HepG2 (cell line): ENCODE results near the gene LST1. TPM values are rescaled to one million over a fixed set of nuclear protein-coding genes. Genes with fewer than 3 reads are reported as not detected.

Experiments
- ADNP ChIP-seq: sonication (generic); formaldehyde crosslinking; IDR thresholded peaks from 2 replicates; pipeline ENCODE4 v1.4.0; 2020; ENCODE audit warnings: missing genetic modification reagents
- ARNT ChIP-seq: fragments of 450-650 bp; IDR thresholded peaks from 2 replicates; pipeline ENCODE4 v1.6.1; 2017
- CEBPB ChIP-seq: IDR thresholded peaks from 2 replicates; pipeline ENCODE4 v1.6.1; 2011; ENCODE audit warnings: low read depth, low read length, improper control_type of control experiment, borderline replicate concordance
- CREM ChIP-seq, 2 experiments: sonication (generic) in 1 of 2; formaldehyde crosslinking in 1 of 2; IDR thresholded peaks; 2 replicates each; pipeline versions ENCODE4 v1.4.0 to v1.6.1; 2016 to 2020; ENCODE audit warnings: antibody characterized with exemption in 1 of 2, mild to moderate bottlenecking in 1 of 2, missing genetic modification reagents in 1 of 2
- EZH2 ChIP-seq: conservative IDR thresholded peaks from 2 replicates; pipeline ENCODE4 v1.6.1; 2012; ENCODE audit warnings: mild to moderate bottlenecking, low read depth, low read length, moderate library complexity
- FOSL1 ChIP-seq: sonication (generic); formaldehyde crosslinking; IDR thresholded peaks from 2 replicates; pipeline ENCODE4 v1.9.0; 2021; ENCODE audit warnings: missing genetic modification reagents, borderline replicate concordance
- GATAD1 ChIP-seq: IDR thresholded peaks from 2 replicates; pipeline ENCODE4 v1.6.1; 2016; ENCODE audit warnings: missing genetic modification reagents, missing compliant biosample characterization
- NAIF1 ChIP-seq: sonication (generic); formaldehyde crosslinking; IDR thresholded peaks from 2 replicates; pipeline ENCODE4 v1.5.0; 2020; ENCODE audit warnings: mild to moderate bottlenecking, missing genetic modification reagents, borderline replicate concordance
- PAWR ChIP-seq: sonication (generic); formaldehyde crosslinking; IDR thresholded peaks from 2 replicates; pipeline ENCODE4 v1.4.0; 2020; ENCODE audit warnings: missing genetic modification reagents, mild to moderate bottlenecking, borderline replicate concordance
- ZNF205 ChIP-seq: IDR thresholded peaks from 2 replicates; pipeline ENCODE4 v1.6.1; 2018; ENCODE audit warnings: missing biosample characterization, missing genetic modification reagents
- ZNF30 ChIP-seq: sonication (generic); formaldehyde crosslinking; IDR thresholded peaks from 2 replicates; pipeline ENCODE4 v1.5.0; 2020; ENCODE audit warnings: mild to moderate bottlenecking, missing genetic modification reagents
- ZNF432 ChIP-seq: sonication (generic); formaldehyde crosslinking; IDR thresholded peaks from 2 replicates; pipeline ENCODE4 v1.5.0; 2020; ENCODE audit warnings: missing genetic modification reagents, mild to moderate bottlenecking, borderline replicate concordance
- ZNF614 ChIP-seq: IDR thresholded peaks from 2 replicates; pipeline ENCODE4 v1.6.1; 2018; ENCODE audit warnings: missing biosample characterization, missing genetic modification reagents, inconsistent platforms, borderline replicate concordance
- ZSCAN21 ChIP-seq: sonication (generic); formaldehyde crosslinking; IDR thresholded peaks from 2 replicates; pipeline ENCODE4 v1.8.0; 2022; ENCODE audit warnings: mild to moderate bottlenecking, missing genetic modification reagents, moderate library complexity, borderline replicate concordance
- polyA plus RNA-seq, 8 experiments: library from polyadenylated mRNA; depleted of rRNA in 3 of 8; stranded (reverse) in 7 of 8; unstranded in 1 of 8; fragments of >200 nt; fragmentation: Illumina TruSeq in 4 of 8; extraction: Trizol in 4 of 8; gene quantifications; 2 replicates each; pipeline versions ENCODE4 v1.2.1 to v1.2.3, GENCODE V29; 2011 to 2016; ENCODE audit warnings: low read depth in 4 of 8, missing spikeins in 1 of 8, mixed read lengths in 1 of 8; ENCODE audit not compliant: insufficient read depth in 1 of 8
- total RNA-seq, 5 experiments: library from RNA; depleted of rRNA; stranded (reverse); fragments of >200 nt; fragmentation: Illumina TruSeq; extraction: Trizol; gene quantifications; 2 replicates each; pipeline ENCODE4 v1.2.3, GENCODE V29; 2016; ENCODE audit warnings: low read depth in 1 of 5
- TF ChIP-seq, protein P1 (sequence below): sonication (generic); formaldehyde crosslinking; conservative IDR thresholded peaks from 2 replicates; pipeline ENCODE4 v1.4.0; 2020; ENCODE audit warnings: missing genetic modification reagents
- TF ChIP-seq, protein P2 (sequence below), 2 experiments: fragments of 450-650 bp in 1 of 2; sonication (generic) in 1 of 2; formaldehyde crosslinking in 1 of 2; IDR thresholded peaks; 2 replicates each; pipeline versions ENCODE4 v1.6.1 to v1.8.0; 2016 to 2022; ENCODE audit warnings: antibody characterized with exemption in 1 of 2, mild to moderate bottlenecking in 1 of 2, missing genetic modification reagents in 1 of 2
- TF ChIP-seq, protein P3 (sequence below): sonication (generic); formaldehyde crosslinking; IDR thresholded peaks from 2 replicates; pipeline ENCODE4 v1.4.0; 2020; ENCODE audit warnings: missing genetic modification reagents

The LST1 gene
- total and polyA plus RNA-seq, 2 of the 13 experiments (the other 11 are each of a cell fraction or from before 2014, with no cell fraction given), result not detected

DNA sequence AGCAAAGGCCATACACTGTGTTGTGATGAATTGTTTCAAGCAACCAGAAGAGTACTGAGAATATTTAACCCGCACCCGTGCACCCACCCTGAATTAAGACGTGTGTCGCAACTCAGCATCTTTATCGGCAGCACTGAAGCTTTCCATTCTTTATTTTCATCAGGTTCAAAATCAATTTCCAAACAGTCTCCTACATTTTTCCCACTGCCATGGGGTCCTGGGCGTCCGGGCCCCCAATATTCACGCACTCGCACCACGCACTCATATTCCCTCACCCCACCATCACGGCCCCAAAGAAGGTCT, 5.7 kb upstream of the LST1 start (continued):
- TF ChIP-seq, protein P1, sequence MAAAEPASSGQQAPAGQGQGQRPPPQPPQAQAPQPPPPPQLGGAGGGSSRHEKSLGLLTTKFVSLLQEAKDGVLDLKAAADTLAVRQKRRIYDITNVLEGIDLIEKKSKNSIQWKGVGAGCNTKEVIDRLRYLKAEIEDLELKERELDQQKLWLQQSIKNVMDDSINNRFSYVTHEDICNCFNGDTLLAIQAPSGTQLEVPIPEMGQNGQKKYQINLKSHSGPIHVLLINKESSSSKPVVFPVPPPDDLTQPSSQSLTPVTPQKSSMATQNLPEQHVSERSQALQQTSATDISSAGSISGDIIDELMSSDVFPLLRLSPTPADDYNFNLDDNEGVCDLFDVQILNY (CRISPR knock-in tag), result no peak
- TF ChIP-seq ZNF205, result no peak
- no peak for TF ChIP-seq CREM (IDR thresholded peaks at IDR 0.05)
- no peak for TF ChIP-seq CREM (CRISPR knock-in tag; IDR thresholded peaks at IDR 0.05)
- TF ChIP-seq ARNT, result no peak
- 0 out of 2 replicates have a peak, but pooled peaks have one; percentile 7 for TF ChIP-seq NAIF1 (CRISPR knock-in tag)
- TF ChIP-seq ZNF432 (CRISPR knock-in tag), result no peak
- TF ChIP-seq ZSCAN21 (CRISPR knock-in tag), result no peak
- TF ChIP-seq ADNP (CRISPR knock-in tag), result no peak
- TF ChIP-seq GATAD1 (CRISPR knock-in tag), result no peak
- no peak for TF ChIP-seq FOSL1 (CRISPR knock-in tag)
- no peak for TF ChIP-seq ZNF30 (CRISPR knock-in tag)
- TF ChIP-seq, protein P2, sequence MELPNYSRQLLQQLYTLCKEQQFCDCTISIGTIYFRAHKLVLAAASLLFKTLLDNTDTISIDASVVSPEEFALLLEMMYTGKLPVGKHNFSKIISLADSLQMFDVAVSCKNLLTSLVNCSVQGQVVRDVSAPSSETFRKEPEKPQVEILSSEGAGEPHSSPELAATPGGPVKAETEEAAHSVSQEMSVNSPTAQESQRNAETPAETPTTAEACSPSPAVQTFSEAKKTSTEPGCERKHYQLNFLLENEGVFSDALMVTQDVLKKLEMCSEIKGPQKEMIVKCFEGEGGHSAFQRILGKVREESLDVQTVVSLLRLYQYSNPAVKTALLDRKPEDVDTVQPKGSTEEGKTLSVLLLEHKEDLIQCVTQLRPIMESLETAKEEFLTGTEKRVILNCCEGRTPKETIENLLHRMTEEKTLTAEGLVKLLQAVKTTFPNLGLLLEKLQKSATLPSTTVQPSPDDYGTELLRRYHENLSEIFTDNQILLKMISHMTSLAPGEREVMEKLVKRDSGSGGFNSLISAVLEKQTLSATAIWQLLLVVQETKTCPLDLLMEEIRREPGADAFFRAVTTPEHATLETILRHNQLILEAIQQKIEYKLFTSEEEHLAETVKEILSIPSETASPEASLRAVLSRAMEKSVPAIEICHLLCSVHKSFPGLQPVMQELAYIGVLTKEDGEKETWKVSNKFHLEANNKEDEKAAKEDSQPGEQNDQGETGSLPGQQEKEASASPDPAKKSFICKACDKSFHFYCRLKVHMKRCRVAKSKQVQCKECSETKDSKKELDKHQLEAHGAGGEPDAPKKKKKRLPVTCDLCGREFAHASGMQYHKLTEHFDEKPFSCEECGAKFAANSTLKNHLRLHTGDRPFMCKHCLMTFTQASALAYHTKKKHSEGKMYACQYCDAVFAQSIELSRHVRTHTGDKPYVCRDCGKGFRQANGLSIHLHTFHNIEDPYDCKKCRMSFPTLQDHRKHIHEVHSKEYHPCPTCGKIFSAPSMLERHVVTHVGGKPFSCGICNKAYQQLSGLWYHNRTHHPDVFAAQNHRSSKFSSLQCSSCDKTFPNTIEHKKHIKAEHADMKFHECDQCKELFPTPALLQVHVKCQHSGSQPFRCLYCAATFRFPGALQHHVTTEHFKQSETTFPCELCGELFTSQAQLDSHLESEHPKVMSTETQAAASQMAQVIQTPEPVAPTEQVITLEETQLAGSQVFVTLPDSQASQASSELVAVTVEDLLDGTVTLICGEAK (IDR thresholded peaks at IDR 0.05), result no peak
- TF ChIP-seq, protein P2 (CRISPR knock-in tag; IDR thresholded peaks at IDR 0.05), result no peak
- TF ChIP-seq, protein P3, sequence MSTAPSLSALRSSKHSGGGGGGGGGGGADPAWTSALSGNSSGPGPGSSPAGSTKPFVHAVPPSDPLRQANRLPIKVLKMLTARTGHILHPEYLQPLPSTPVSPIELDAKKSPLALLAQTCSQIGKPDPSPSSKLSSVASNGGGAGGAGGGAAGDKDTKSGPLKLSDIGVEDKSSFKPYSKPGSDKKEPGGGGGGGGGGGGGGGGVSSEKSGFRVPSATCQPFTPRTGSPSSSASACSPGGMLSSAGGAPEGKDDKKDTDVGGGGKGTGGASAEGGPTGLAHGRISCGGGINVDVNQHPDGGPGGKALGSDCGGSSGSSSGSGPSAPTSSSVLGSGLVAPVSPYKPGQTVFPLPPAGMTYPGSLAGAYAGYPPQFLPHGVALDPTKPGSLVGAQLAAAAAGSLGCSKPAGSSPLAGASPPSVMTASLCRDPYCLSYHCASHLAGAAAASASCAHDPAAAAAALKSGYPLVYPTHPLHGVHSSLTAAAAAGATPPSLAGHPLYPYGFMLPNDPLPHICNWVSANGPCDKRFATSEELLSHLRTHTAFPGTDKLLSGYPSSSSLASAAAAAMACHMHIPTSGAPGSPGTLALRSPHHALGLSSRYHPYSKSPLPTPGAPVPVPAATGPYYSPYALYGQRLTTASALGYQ (CRISPR knock-in tag), result no peak
- TF ChIP-seq EZH2, result 0 out of 2 replicates have a peak, but pooled peaks have one; percentile 57
- no peak for TF ChIP-seq ZNF614 (CRISPR knock-in tag)
- peak; percentile 65; the same call in 1 of the 2 replicates for TF ChIP-seq CEBPB
- no peak for TF ChIP-seq PAWR
